HG03460 (cell line): ENCODE measurements around the gene SOST.

Source experiments
- ATAC-seq: cut with Tn5 transposase; IDR thresholded peaks from one replicate; pipeline ENCODE4 v1.9.1; 2021; ENCODE audit not compliant: unreplicated experiment

The SOST gene

DNA sequence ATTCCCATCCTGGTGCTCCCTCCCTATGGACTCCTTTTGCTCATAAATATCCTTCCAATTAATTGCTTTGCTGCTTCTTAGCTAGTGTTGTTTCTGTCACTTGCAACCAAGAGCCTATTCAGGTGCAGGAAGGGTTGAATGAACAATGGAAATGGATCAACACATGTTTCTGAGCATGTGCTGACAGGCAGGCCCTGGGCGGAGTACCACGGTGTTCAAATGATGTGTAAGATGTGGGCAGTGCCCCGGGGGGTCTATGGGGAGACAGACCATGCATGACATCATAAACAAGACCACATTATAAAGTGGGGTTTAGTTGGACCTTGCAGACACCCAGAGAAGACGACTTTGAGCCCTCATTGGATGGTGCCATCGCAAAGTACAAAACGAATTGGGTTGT lies 48.5 kb downstream of the SOST start:
- ATAC-seq = no peak

DNA sequence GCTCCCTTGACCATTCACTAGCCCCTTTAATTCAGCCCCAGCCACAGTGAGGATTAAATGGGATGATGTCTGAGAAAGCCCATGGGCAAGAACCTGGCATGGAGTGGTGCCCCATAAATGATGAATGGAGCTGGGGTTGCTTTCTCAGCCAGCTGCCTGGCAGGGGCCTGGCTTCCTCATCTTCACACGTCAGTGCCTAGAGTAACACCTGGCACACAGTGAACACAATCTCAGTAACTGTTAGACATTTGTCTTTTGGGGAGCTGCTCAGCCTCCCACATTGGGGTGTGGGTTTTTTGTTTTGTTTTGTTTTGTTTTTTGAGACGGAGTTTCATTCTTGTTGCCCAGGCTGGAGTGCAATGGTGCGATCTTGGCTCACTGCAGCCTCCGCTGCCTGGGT lies 49.4 kb downstream of the SOST start:
- no peak for ATAC-seq

DNA sequence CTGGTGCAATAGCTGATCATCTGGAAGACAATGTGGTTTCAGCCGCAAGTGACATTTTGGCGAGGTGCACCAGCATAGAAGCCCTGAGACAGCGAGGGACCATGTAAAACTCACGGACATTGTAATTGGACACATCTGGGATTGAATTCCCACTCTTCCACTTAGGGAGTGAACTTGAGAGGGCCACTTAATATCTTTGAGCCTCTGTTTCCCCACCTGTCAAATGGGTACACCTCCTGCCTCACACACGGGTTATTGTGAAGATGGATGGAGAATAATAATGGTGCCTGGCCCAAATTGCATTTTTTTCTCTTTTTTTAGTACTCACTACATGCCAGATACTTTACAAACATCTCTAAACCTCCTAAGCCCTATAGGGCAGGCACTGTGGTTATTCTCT lies 51.4 kb downstream of the SOST start:
- no peak for ATAC-seq

DNA sequence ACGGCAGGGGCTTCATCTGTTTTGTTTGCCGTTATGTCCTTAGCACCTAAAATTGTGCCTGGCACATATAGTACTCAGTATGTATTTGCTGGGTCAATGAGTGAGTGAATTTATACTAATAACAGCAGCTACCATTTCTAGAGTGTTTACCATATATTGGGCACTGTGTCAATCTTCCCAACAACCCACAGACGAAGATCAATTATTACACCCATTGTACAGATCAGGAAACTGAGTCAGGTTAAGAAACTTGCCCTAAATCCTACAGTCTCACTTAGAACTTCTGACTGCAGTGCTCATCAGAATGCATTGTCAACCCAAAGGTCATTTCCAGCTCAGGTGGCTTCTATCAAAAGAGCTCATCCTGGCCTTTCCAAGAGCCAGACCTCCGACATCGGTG lies 52.4 kb downstream of the SOST start:
- ATAC-seq = no peak
